GM10266 (cell line): ENCODE results near the gene B3GNT5.

Source experiments
- DNase-seq: peaks from one replicate; pipeline ENCODE4 v3.0.0; 2012; ENCODE audit errors: extremely low spot score
- CTCF ChIP-seq: IDR thresholded peaks from 2 replicates; pipeline ENCODE4 v1.5.1; 2012; ENCODE audit warnings: mild to moderate bottlenecking, low read depth; ENCODE audit not compliant: control insufficient read depth, insufficient read depth; ENCODE audit errors: missing control alignments

Gene B3GNT5

DNA sequence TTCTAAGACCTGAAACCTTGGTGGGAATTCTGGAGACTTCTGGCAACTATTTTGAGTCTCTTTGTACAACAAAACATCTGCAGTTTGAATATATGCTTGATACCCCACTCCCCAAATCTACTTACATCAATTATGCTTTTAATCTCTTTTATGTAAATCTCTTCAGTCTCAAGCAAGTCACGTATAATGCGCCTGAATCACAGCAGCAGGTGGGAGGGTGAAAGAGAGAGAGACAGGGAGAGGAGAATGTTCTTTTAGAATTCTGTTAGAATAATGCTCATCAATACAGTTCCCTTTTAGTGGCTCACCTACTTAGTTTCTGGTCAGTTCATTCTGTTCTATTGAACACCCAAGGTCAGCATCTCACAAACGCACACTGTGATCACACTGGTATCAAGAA lies 22.2 kb upstream of the B3GNT5 start:
- DNase-seq: no peak
- TF ChIP-seq CTCF: no peak

DNA sequence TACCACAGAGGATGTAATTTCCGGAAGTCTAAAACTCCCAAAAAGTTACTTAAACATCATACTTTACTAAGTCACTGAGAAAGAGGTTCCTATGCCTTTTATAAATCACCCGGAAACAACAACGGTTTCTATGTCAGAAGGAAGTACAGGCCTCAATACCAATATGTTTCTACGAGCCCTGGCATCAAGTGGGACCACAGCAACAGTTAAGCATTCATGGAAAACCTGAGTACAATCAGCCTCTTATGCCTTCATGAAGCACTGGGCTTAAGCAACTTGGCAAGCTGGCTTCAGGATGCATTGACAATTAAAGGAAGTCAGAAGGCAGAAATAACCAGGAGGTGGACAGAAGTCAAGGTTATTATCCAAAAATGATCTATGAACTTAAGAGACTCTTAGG lies 19.1 kb upstream of the B3GNT5 start:
- TF ChIP-seq CTCF: no peak
- DNase-seq: no peak

- DNase-seq: no peak
- TF ChIP-seq CTCF: no peak
Observed at GRCh38 chr3:183239046-183239445, 14.0 kb upstream of the B3GNT5 start.

GRCh38 chr3:183242431-183242830 lies 10.6 kb upstream of the B3GNT5 start:
- TF ChIP-seq CTCF: no peak
- no peak for DNase-seq

DNA sequence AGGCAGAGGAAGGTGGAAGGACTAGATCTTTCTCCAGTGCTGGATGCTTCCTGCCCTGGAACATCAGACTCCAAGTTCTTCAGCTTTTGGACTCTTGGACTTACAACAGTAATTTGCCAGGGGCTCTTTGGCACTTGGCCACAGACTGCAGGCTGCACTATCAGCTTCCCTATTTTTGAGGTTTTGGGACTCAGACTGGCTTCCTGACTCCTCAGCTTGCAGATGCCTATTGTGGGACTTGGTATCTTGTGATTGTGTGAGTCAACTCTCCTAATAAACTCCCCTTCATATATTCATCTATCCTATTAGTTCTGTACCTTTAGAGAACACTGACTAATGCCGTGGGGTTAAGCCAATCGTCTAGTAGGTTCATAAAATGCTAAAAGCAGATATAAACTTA lies 8.8 kb upstream of the B3GNT5 start:
- DNase-seq: no peak
- no peak for TF ChIP-seq CTCF

DNA sequence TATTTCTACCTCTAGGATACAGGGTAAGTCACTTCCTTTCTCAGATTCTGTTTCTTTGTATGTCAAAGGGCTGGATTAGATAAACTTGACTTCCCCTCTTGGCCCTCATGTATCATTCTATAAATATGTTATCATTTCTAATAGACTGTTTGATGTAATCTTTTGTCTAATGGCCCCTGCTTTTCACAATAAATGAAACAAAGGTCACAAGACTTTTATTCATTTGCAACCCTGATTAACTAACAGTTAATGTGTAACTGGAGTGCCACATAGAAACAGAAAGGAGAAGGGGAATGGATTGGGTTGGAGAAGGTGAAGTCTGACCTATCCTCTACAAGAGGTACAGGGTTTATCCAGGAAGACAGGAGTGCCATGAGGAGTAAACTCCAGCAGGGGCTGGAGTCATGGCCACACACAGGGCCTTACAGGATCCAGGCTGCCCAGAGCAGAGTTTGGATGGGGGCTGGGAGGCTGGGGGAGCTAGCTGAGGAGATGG lies 8.0 kb upstream of the B3GNT5 start:
- DNase-seq: no peak

More for the DNA sequence above, 8.0 kb upstream of the B3GNT5 start:
- no peak for TF ChIP-seq CTCF
